Measurements from ENCODE around the gene GPNMB. TPM values are rescaled to one million over a fixed set of nuclear protein-coding genes. Genes with fewer than 3 reads are reported as not detected.

GPNMB gene
- total RNA-seq, 1 experiment from 2014 or later, result 1.2 TPM

GRCh38 chr7:23247603-23248335 lies 1.2 kb downstream of the GPNMB start:
- no peaks in the 10 kb centered on the region for H3K4me1 ChIP-seq
- no peaks in the 10 kb centered on the region for H3K36me3 ChIP-seq (ENCODE audit: control insufficient read depth, insufficient read depth, low read length)
- Mint-ChIP-seq H3K9me3 (ENCODE audit: unreplicated experiment) (peaks cover 10% of the 10 kb centered on the region), H3K36me3 (ENCODE audit: insufficient read depth, unreplicated experiment) (no peaks in the 10 kb centered on the region), H3K27me3 (ENCODE audit: insufficient read depth, unreplicated experiment) (peaks cover 23% of the 10 kb centered on the region), H3K4me3 (ENCODE audit: unreplicated experiment) (no peak overlapping the region), H3K27ac (ENCODE audit: unreplicated experiment) (no peak overlapping the region), H3K4me1 (ENCODE audit: low read depth, unreplicated experiment) (no peaks in the 10 kb centered on the region)
- no peaks in the 10 kb centered on the region for H3K9me3 ChIP-seq
- POLR2A ChIA-PET, result no interaction called here
- no peaks in the 10 kb centered on the region for H3K27me3 ChIP-seq (replicated peaks; ENCODE audit: control insufficient read depth, insufficient read depth, low read length)
- no peak overlapping the region for H3K4me3 ChIP-seq (ENCODE audit: low read depth, low read length)
- DNase-seq, result no peak
- CTCF ChIA-PET, result no interaction called here
- no TSS peak for BruUV-seq (replicated peaks)
- intact Hi-C loops (cut with micrococcal nuclease; ENCODE audit: unreplicated experiment), result no loop called here
- TF ChIP-seq CTCF (IDR thresholded peaks at IDR 0.05; ENCODE audit: insufficient read depth in 1 of 2, low read depth in 1 of 2, low read length in 1 of 2, severe bottlenecking in 1 of 2, unreplicated experiment in 1 of 2), result no peak

GRCh38 chr7:23249486-23249885 lies 2.9 kb downstream of the GPNMB start:
- Mint-ChIP-seq H3K27ac (ENCODE audit: unreplicated experiment) (no peak overlapping the region), H3K4me1 (ENCODE audit: low read depth, unreplicated experiment) (no peaks in the 10 kb centered on the region), H3K36me3 (ENCODE audit: insufficient read depth, unreplicated experiment) (no peaks in the 10 kb centered on the region), H3K9me3 (ENCODE audit: unreplicated experiment) (peaks cover 10% of the 10 kb centered on the region), H3K4me3 (ENCODE audit: unreplicated experiment) (no peak overlapping the region), H3K27me3 (ENCODE audit: insufficient read depth, unreplicated experiment) (peaks cover 18% of the 10 kb centered on the region)
- BruUV-seq (replicated peaks), result no TSS peak
- no peak for DNase-seq
- ChIA-PET CTCF (no interaction called here), POLR2A (no interaction called here)
- Histone ChIP-seq H3K9me3 (no peaks in the 10 kb centered on the region), H3K36me3 (ENCODE audit: control insufficient read depth, insufficient read depth, low read length) (no peaks in the 10 kb centered on the region), H3K27me3 (replicated peaks; ENCODE audit: control insufficient read depth, insufficient read depth, low read length) (no peaks in the 10 kb centered on the region), H3K4me3 (ENCODE audit: low read depth, low read length) (no peak overlapping the region), H3K4me1 (no peaks in the 10 kb centered on the region)
- intact Hi-C loops (cut with micrococcal nuclease; ENCODE audit: unreplicated experiment), result no loop called here
- TF ChIP-seq CTCF (IDR thresholded peaks at IDR 0.05; ENCODE audit: insufficient read depth in 1 of 2, low read depth in 1 of 2, low read length in 1 of 2, severe bottlenecking in 1 of 2, unreplicated experiment in 1 of 2), result no peak

- H3K9me3 ChIP-seq, result no peaks in the 10 kb centered on the region
- CTCF ChIA-PET, result no interaction called here
- POLR2A ChIA-PET, result no interaction called here
- Mint-ChIP-seq H3K36me3 (ENCODE audit: insufficient read depth, unreplicated experiment) (no peaks in the 10 kb centered on the region), H3K27me3 (ENCODE audit: insufficient read depth, unreplicated experiment) (peaks cover 13% of the 10 kb centered on the region), H3K4me3 (ENCODE audit: unreplicated experiment) (no peak overlapping the region), H3K9me3 (ENCODE audit: unreplicated experiment) (peaks cover 10% of the 10 kb centered on the region), H3K27ac (ENCODE audit: unreplicated experiment) (no peak overlapping the region), H3K4me1 (ENCODE audit: low read depth, unreplicated experiment) (no peaks in the 10 kb centered on the region)
- no peaks in the 10 kb centered on the region for H3K27me3 ChIP-seq (replicated peaks; ENCODE audit: control insufficient read depth, insufficient read depth, low read length)
- no peak for TF ChIP-seq CTCF (IDR thresholded peaks at IDR 0.05; ENCODE audit: insufficient read depth in 1 of 2, low read depth in 1 of 2, low read length in 1 of 2, severe bottlenecking in 1 of 2, unreplicated experiment in 1 of 2)
- no peaks in the 10 kb centered on the region for H3K36me3 ChIP-seq (ENCODE audit: control insufficient read depth, insufficient read depth, low read length)
- DNase-seq, result no peak
- intact Hi-C loops (cut with micrococcal nuclease; ENCODE audit: unreplicated experiment), result no loop called here
- H3K4me3 ChIP-seq (ENCODE audit: low read depth, low read length), result no peak overlapping the region
- no TSS peak for BruUV-seq (replicated peaks)
- H3K4me1 ChIP-seq, result no peaks in the 10 kb centered on the region
Measured at GRCh38 chr7:23254051-23254681, 7.6 kb downstream of the GPNMB start.
